CD8-positive, alpha-beta memory T cell (primary cell): Measurements from ENCODE around the gene UQCRFS1. TPM values are rescaled to one million over a fixed set of nuclear protein-coding genes. Genes with fewer than 3 reads are reported as not detected.

Source experiments
- CTCF ChIA-PET: fragments of 350-600 bp; sonication (Branson Sonifier 250); formaldehyde crosslinking; loops from one replicate; lab custom pipeline; 2021; ENCODE audit warnings: antibody characterized with exemption; lab: Charles Lee
- POLR2A ChIA-PET: fragments of 350-600 bp; sonication (Branson Sonifier 250); formaldehyde crosslinking; loops from one replicate; lab custom pipeline; 2021; ENCODE audit warnings: antibody characterized with exemption; lab: Charles Lee
- DNase-seq, 5 donors: peaks; one replicate each; pipeline versions ENCODE4 v3.0.0 to v3.0.0-alpha.2; 2020 to 2022; ENCODE audit warnings: mixed read lengths in 1 of 5
- H3K27ac ChIP-seq: one replicate; pipeline ENCODE4 v1.7.0; 2013; ENCODE audit warnings: low read depth, mild to moderate bottlenecking, low read length, moderate library complexity
- H3K27me3 ChIP-seq: 2 replicates; pipeline ENCODE4 v1.7.0; 2013; ENCODE audit warnings: low read length, mild to moderate bottlenecking; ENCODE audit not compliant: insufficient read depth, poor library complexity, severe bottlenecking
- H3K36me3 ChIP-seq: 2 replicates; pipeline ENCODE4 v1.7.0; 2013; ENCODE audit warnings: mild to moderate bottlenecking, low read length, moderate library complexity; ENCODE audit not compliant: insufficient read depth
- H3K4me1 ChIP-seq: 2 replicates; pipeline ENCODE4 v1.7.0; 2013; ENCODE audit warnings: mild to moderate bottlenecking, low read length, moderate library complexity; ENCODE audit not compliant: insufficient read depth
- H3K4me3 ChIP-seq: 2 replicates; pipeline ENCODE4 v1.7.0; 2013; ENCODE audit warnings: mild to moderate bottlenecking, low read length
- H3K9me3 ChIP-seq: 2 replicates; pipeline ENCODE4 v1.7.0; 2013; ENCODE audit warnings: mild to moderate bottlenecking, low read length
- H3K27ac Mint-ChIP-seq, 8 donors: one replicate each; pipeline ENCODE4 v1.8.0; 2020 to 2021; ENCODE audit warnings: mixed read lengths in 8 of 8, mild to moderate bottlenecking in 6 of 8, inconsistent platforms in 3 of 8, moderate library complexity in 3 of 8
- H3K27me3 Mint-ChIP-seq, 2 donors: one replicate each; pipeline ENCODE4 v1.8.0; 2020 to 2021; ENCODE audit warnings: mixed read lengths in 2 of 2, mild to moderate bottlenecking in 1 of 2, moderate library complexity in 1 of 2
- H3K36me3 Mint-ChIP-seq, 3 donors: one replicate each; pipeline ENCODE4 v1.8.0; 2020 to 2021; ENCODE audit warnings: mixed read lengths in 3 of 3, inconsistent platforms in 1 of 3, mild to moderate bottlenecking in 1 of 3
- H3K4me1 Mint-ChIP-seq, 3 donors: one replicate each; pipeline ENCODE4 v1.8.0; 2020 to 2021; ENCODE audit warnings: mixed read lengths in 3 of 3, inconsistent platforms in 1 of 3, mild to moderate bottlenecking in 1 of 3
- H3K4me3 Mint-ChIP-seq, 7 donors: one replicate each; pipeline ENCODE4 v1.8.0; 2020 to 2021; ENCODE audit warnings: mixed read lengths in 7 of 7, mild to moderate bottlenecking in 6 of 7, moderate library complexity in 4 of 7, inconsistent platforms in 2 of 7
- H3K9me3 Mint-ChIP-seq, 5 donors: one replicate each; pipeline ENCODE4 v1.8.0; 2020 to 2022; ENCODE audit warnings: mixed read lengths in 5 of 5, mild to moderate bottlenecking in 3 of 5, moderate library complexity in 2 of 5, inconsistent platforms in 1 of 5
- polyA plus RNA-seq: library from polyadenylated mRNA; unstranded; fragments of 300-500 nt; fragmentation: Illumina TruSeq; gene quantifications from one replicate; pipeline ENCODE4 v1.2.3, GENCODE V29; 2021
- total RNA-seq, 2 experiments: library from RNA; stranded (reverse); gene quantifications; one replicate each; pipeline ENCODE4 v1.2.3, GENCODE V29; 2021

The UQCRFS1 gene
- total and polyA plus RNA-seq, 3 experiments from 2014 or later, result 48.5 to 64.7 (median 51.0) TPM

DNA sequence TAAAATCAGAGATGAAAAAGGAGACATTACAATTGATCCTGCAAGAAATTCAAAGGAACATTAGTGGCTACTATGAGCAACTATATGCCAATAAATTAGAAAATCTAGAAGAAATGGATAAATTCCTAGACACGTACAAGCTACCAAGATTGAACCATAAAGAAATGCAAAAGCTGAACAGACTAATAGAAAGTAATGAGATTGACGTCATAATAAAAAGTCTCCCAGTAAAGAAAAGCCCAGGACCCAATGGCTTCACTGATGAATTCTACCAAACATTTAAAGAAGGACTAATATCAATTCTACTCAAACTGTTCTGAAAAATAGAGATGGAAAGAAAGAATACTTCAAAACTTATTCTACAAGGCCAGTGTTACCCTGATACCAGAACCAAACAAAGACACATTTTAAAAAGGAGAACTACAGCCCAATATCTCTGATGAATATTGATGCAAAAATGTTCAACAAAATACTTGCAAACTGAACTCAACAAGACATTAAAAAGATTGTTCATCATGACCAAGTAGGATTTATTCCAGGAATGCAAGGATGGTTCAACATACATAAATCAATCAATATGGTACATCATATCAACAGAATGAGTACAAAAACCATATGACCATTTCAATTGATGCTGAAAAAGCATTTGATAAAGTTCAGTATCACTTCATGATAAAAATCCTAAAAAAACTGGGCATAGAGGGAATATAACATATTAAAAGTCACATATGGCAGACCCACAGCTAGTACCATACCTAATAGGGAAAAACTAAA is 35.8 kb downstream of the UQCRFS1 start:
- no peak overlapping the region for H3K27ac Mint-ChIP-seq
- H3K4me3 ChIP-seq, result no peak overlapping the region
- H3K27me3 Mint-ChIP-seq, result peaks cover 0 to 4% of the 10 kb centered on the region in 2 donors
- no peaks in the 10 kb centered on the region for H3K36me3 ChIP-seq
- DNase-seq, result no peak
- no peak overlapping the region for H3K4me3 Mint-ChIP-seq
- H3K9me3 Mint-ChIP-seq, result peaks cover 41 to 63% (median 57%) of the 10 kb centered on the region in 5 donors
- no peak overlapping the region for H3K27ac ChIP-seq
- H3K27me3 ChIP-seq, result no peaks in the 10 kb centered on the region
- H3K4me1 Mint-ChIP-seq, result no peaks in the 10 kb centered on the region
- peaks cover 7% of the 10 kb centered on the region for H3K9me3 ChIP-seq
- H3K4me1 ChIP-seq, result no peaks in the 10 kb centered on the region
- POLR2A ChIA-PET, result no interaction called here
- CTCF ChIA-PET, result no interaction called here
- peaks cover 0 to 14% (median 0%) of the 10 kb centered on the region in 3 donors for H3K36me3 Mint-ChIP-seq

DNA sequence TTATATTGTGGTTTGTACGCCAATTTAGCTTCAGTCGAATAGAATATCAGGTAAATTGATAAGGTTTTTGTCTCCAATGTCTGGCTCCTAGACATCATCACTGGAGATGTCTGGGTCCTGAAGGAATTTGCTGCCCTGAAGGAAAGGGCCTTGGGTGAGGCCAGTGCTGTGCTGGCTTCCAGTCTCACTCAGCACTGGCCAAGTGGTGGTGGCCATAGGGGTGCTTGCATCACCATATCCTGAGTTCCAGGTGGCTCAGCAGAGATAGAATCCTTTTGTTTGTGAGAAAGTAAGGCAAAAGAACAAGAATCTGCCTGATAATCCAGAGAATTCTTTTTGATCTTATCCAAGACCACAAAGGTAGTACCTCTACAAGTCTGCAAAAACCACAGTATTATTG is 39.1 kb downstream of the UQCRFS1 start:
- Mint-ChIP-seq H3K27ac (no peak overlapping the region), H3K4me3 (no peak overlapping the region), H3K4me1 (no peaks in the 10 kb centered on the region), H3K36me3 (peaks cover 0 to 14% (median 0%) of the 10 kb centered on the region in 3 donors), H3K27me3 (peaks cover 0 to 4% of the 10 kb centered on the region in 2 donors), H3K9me3 (peaks cover 49 to 67% (median 56%) of the 10 kb centered on the region in 5 donors)
- ChIA-PET CTCF (no interaction called here), POLR2A (no interaction called here)
- no peak for DNase-seq
- Histone ChIP-seq H3K27ac (no peak overlapping the region), H3K4me1 (no peaks in the 10 kb centered on the region), H3K9me3 (peaks cover 7% of the 10 kb centered on the region), H3K4me3 (no peak overlapping the region), H3K27me3 (no peaks in the 10 kb centered on the region), H3K36me3 (no peaks in the 10 kb centered on the region)

- Histone ChIP-seq H3K9me3 (peaks cover 5% of the 10 kb centered on the region), H3K4me3 (no peak overlapping the region), H3K27ac (no peak overlapping the region), H3K4me1 (no peaks in the 10 kb centered on the region), H3K36me3 (no peaks in the 10 kb centered on the region), H3K27me3 (no peaks in the 10 kb centered on the region)
- Mint-ChIP-seq H3K27me3 (peaks cover 0 to 7% of the 10 kb centered on the region in 2 donors), H3K4me1 (no peaks in the 10 kb centered on the region), H3K36me3 (peaks cover 0 to 14% (median 0%) of the 10 kb centered on the region in 3 donors), H3K27ac (no peak overlapping the region), H3K4me3 (no peak overlapping the region), H3K9me3 (peaks cover 37 to 52% (median 43%) of the 10 kb centered on the region in 5 donors)
- ChIA-PET POLR2A (no interaction called here), CTCF (no interaction called here)
- DNase-seq, result no peak
Measured at GRCh38 chr19:29172302-29172701, 40.6 kb downstream of the UQCRFS1 start.

DNA sequence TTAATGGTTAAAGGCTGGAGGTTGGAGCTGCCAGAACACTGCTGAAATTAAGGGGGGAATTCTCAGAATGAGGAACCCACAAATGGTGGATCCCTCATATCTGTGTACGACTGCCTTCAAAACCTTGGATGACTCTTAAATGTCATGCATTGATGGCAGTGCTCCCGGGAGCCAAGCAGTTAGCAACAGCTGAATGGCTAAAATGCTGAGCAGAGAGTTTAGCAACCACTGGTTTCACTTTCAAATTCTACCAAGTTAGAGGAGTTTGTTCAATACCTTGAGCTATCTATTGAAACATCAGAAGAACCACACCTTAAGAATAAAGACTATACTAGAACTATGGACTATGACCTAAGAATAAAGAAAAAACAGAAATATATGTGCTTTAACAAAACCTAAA is 41.4 kb downstream of the UQCRFS1 start:
- Mint-ChIP-seq H3K27ac (no peak overlapping the region), H3K4me1 (no peaks in the 10 kb centered on the region), H3K9me3 (peaks cover 31 to 45% (median 35%) of the 10 kb centered on the region in 5 donors), H3K27me3 (peaks cover 0 to 10% of the 10 kb centered on the region in 2 donors), H3K4me3 (no peak overlapping the region), H3K36me3 (peaks cover 0 to 14% (median 0%) of the 10 kb centered on the region in 3 donors)
- Histone ChIP-seq H3K27me3 (no peaks in the 10 kb centered on the region), H3K9me3 (no peaks in the 10 kb centered on the region), H3K4me1 (no peaks in the 10 kb centered on the region), H3K4me3 (no peak overlapping the region), H3K27ac (no peak overlapping the region), H3K36me3 (no peaks in the 10 kb centered on the region)
- POLR2A ChIA-PET, result no interaction called here
- no peak for DNase-seq
- CTCF ChIA-PET, result no interaction called here

GRCh38 chr19:29170554-29170953 is 42.4 kb downstream of the UQCRFS1 start:
- H3K27me3 ChIP-seq, result no peaks in the 10 kb centered on the region
- peaks cover 23 to 36% (median 26%) of the 10 kb centered on the region in 5 donors for H3K9me3 Mint-ChIP-seq
- DNase-seq, result no peak
- no peak overlapping the region for H3K27ac Mint-ChIP-seq
- H3K27me3 Mint-ChIP-seq, result peaks cover 0 to 15% of the 10 kb centered on the region in 2 donors
- H3K4me1 ChIP-seq, result no peaks in the 10 kb centered on the region
- no peaks in the 10 kb centered on the region for H3K4me1 Mint-ChIP-seq
- no peaks in the 10 kb centered on the region for H3K9me3 ChIP-seq
- H3K4me3 ChIP-seq, result no peak overlapping the region
- no peak overlapping the region for H3K4me3 Mint-ChIP-seq
- CTCF ChIA-PET, result no interaction called here
- peaks cover 0 to 9% (median 0%) of the 10 kb centered on the region in 3 donors for H3K36me3 Mint-ChIP-seq
- POLR2A ChIA-PET, result no interaction called here
- no peaks in the 10 kb centered on the region for H3K36me3 ChIP-seq
- no peak overlapping the region for H3K27ac ChIP-seq

- peaks cover 5 to 37% of the 10 kb centered on the region in 2 donors for H3K27me3 Mint-ChIP-seq
- no peak for DNase-seq
- peaks cover 0 to 1% (median 0%) of the 10 kb centered on the region in 3 donors for H3K36me3 Mint-ChIP-seq
- ChIA-PET CTCF (no interaction called here), POLR2A (no interaction called here)
- Histone ChIP-seq H3K27me3 (no peaks in the 10 kb centered on the region), H3K9me3 (no peaks in the 10 kb centered on the region), H3K27ac (no peak overlapping the region), H3K4me1 (no peaks in the 10 kb centered on the region), H3K4me3 (no peak overlapping the region), H3K36me3 (no peaks in the 10 kb centered on the region)
- no peak overlapping the region for H3K27ac Mint-ChIP-seq
- H3K9me3 Mint-ChIP-seq, result peaks cover 4 to 19% (median 8%) of the 10 kb centered on the region in 5 donors
- H3K4me1 Mint-ChIP-seq, result no peaks in the 10 kb centered on the region
- H3K4me3 Mint-ChIP-seq, result no peak overlapping the region
Measured at GRCh38 chr19:29162694-29163093, 50.3 kb downstream of the UQCRFS1 start.

DNA sequence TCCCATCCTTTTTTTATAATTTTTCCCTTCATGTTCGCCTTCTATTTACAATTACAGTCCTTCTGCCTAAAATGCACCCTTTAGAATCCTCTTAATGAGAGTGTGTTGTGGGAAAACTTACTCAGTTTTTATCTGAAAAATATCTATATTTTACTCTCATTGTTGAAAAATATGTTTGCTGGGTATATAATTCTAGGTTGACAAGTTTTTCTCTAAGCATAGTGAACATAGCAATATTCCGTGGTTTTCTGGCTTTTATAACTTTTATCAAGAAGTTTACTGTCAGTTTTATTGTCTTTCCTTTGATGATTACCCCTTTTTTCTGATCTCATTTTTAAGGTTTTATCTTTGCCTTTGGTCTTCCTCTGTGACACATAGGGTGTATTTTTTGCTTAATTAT is 57.3 kb downstream of the UQCRFS1 start:
- H3K27ac Mint-ChIP-seq, result no peak overlapping the region
- Histone ChIP-seq H3K4me1 (no peaks in the 10 kb centered on the region), H3K36me3 (no peaks in the 10 kb centered on the region), H3K4me3 (no peak overlapping the region), H3K27ac (no peak overlapping the region), H3K9me3 (no peaks in the 10 kb centered on the region), H3K27me3 (no peaks in the 10 kb centered on the region)
- H3K4me1 Mint-ChIP-seq, result no peaks in the 10 kb centered on the region
- ChIA-PET CTCF (no interaction called here), POLR2A (no interaction called here)
- DNase-seq, result no peak
- H3K36me3 Mint-ChIP-seq, result peaks cover 0 to 2% (median 0%) of the 10 kb centered on the region in 3 donors
- peaks cover 25 to 58% (median 43%) of the 10 kb centered on the region in 5 donors for H3K9me3 Mint-ChIP-seq
- H3K27me3 Mint-ChIP-seq, result peaks cover 5 to 27% of the 10 kb centered on the region in 2 donors
- no peak overlapping the region for H3K4me3 Mint-ChIP-seq
